Astrocyte of the spinal cord (primary cell): ENCODE data around the gene FRYL.

Experiments
- DNase-seq: peaks from one replicate; pipeline ENCODE4 v3.0.0; 2011; ENCODE audit warnings: low read depth, low spot score
- H3K4me3 ChIP-seq: 2 replicates; pipeline ENCODE4 v1.5.1; 2011; ENCODE audit warnings: low read depth, mild to moderate bottlenecking, low read length, moderate library complexity
- CTCF ChIP-seq: IDR thresholded peaks from 2 replicates; pipeline ENCODE4 v1.5.1; 2012; ENCODE audit warnings: low read depth, mild to moderate bottlenecking, low read length, inconsistent platforms
- in situ Hi-C: cut with HindIII; loops from 2 replicates; pipeline ENCODE4 v1.10.0; 2017; ENCODE audit warnings: low sequenced_read_pairs

Gene FRYL

DNA sequence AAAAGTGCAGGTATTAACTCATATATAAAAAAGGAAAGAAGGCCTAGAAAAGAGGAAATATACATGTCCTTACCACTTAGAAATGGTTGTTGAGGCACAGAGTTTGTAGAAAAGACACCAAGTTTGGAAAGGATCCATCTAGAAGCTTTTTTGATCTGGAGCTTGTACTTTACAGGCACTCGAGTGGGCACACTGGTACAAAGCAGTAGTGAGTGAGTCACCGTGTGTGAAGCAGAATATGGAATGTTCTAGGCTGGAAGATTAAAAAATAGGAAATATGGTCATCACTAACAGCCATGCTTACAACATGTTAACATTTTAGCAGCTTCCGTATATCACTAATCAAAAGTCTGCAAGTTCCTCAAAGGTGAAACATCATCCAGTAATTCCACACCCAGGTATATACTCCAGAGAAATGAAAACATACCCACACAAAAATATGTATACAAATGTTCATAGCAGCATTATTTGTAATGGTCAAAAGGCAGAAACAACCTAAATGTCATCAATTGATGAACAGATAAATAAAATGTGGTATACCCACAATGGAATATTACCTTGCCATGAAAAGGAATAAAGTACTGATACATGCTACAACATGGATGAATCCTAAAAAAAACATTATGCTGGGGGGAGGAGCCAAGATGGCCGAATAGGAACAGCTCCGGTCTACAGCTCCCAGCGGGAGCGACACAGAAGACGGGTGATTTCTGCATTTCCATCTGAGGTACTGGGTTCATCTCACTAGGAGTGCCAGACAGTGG lies 69.5 kb downstream of the FRYL start:
- no peak overlapping the region for H3K4me3 ChIP-seq
- in situ Hi-C loops: no loop called here
- TF ChIP-seq CTCF: no peak

DNA sequence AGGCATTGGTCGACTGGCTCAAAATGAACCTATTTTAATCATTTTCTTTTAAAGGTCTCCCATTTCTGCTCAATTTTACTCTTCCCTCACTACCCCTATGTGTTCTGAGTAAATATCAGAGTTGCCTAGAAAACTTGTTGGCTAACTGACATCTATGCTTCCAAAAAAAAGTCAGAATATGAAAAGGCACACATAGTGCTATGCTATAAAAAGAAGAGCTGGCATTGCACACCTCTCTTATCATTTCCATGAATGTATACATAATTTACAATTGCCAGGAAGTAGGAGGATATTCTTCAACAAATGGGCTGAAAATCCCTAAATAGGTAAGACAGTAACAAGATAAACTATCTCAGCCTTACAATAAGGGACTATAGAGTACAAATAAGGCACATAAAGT lies 70.2 kb downstream of the FRYL start:
- no peak overlapping the region for H3K4me3 ChIP-seq
- DNase-seq: no peak
- in situ Hi-C loops: no loop called here
- no peak for TF ChIP-seq CTCF

More for the DNA sequence above, 69.5 kb downstream of the FRYL start:
- no peak for DNase-seq

DNA sequence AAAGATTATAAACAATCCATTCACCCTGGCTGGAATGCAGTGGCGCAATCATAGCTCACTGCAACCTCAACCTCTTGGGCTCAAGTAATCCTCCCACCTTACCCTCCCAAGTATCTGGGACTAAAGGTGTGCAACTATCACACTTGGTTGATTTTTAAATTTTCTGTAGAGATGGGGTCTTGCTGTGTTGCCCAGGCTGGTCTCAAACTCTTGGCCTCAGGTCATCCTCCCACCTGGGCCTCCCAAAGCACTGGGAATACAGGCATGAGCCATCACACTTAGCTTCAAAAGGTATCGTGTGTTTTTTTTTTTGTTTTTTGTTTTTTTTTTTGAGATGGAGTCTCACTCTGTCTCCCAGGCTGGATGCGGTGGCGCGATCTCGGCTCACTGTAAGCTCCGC lies 71.5 kb downstream of the FRYL start:
- in situ Hi-C loops: no loop called here
- no peak overlapping the region for H3K4me3 ChIP-seq
- no peak for DNase-seq
- no peak for TF ChIP-seq CTCF

GRCh38 chr4:48706736-48707135 lies 73.3 kb downstream of the FRYL start:
- DNase-seq: no peak
- in situ Hi-C loops: no loop called here
- H3K4me3 ChIP-seq: no peak overlapping the region
- TF ChIP-seq CTCF: no peak

GRCh38 chr4:48705609-48706008 lies 74.5 kb downstream of the FRYL start:
- TF ChIP-seq CTCF: no peak
- in situ Hi-C loops: no loop called here
- DNase-seq: no peak
- H3K4me3 ChIP-seq: no peak overlapping the region

- no peak for TF ChIP-seq CTCF
These were observed 75.8 kb downstream of the FRYL start for GRCh38 chr4:48704091-48704802.

More at GRCh38 chr4:48704091-48704802, 75.8 kb downstream of the FRYL start:
- in situ Hi-C loops: no loop called here
- H3K4me3 ChIP-seq: no peak overlapping the region
- no peak for DNase-seq
